ENCODE measurements around the gene MCEMP1.
"Not testable (repeated sequence)": the region's sequence is repeated elsewhere in the genome, so short reads cannot be mapped to it uniquely, and the experiment has no call there.

The MCEMP1 gene

GRCh38 chr19:7643629-7644549 is 33.0 kb upstream of the MCEMP1 start:
- DNase-seq, result not testable (repeated sequence)

GRCh38 chr19:7644550-7644877 is 32.4 kb upstream of the MCEMP1 start:
- no peak for DNase-seq

GRCh38 chr19:7645163-7645562 is 31.7 kb upstream of the MCEMP1 start:
- no peak for DNase-seq

- no peak for DNase-seq
Observed at GRCh38 chr19:7645656-7646425, 31.0 kb upstream of the MCEMP1 start.

- no peak for DNase-seq
Observed at GRCh38 chr19:7646426-7646700, 30.5 kb upstream of the MCEMP1 start.

- DNase-seq, result no peak
Observed at GRCh38 chr19:7647156-7647555, 29.7 kb upstream of the MCEMP1 start.

GRCh38 chr19:7648265-7649014 is 28.4 kb upstream of the MCEMP1 start:
- no peak for DNase-seq

- no peak for DNase-seq
Observed at GRCh38 chr19:7650148-7650547, 26.7 kb upstream of the MCEMP1 start.

- peak; percentile 3 for DNase-seq
Observed at GRCh38 chr19:7652061-7652641, 24.7 kb upstream of the MCEMP1 start.

GRCh38 chr19:7654401-7654800 is 22.5 kb upstream of the MCEMP1 start:
- DNase-seq, result no peak

- DNase-seq, result no peak
Observed at GRCh38 chr19:7655581-7655980, 21.3 kb upstream of the MCEMP1 start.

GRCh38 chr19:7657131-7657751 is 19.6 kb upstream of the MCEMP1 start:
- no peak for DNase-seq

- DNase-seq, result no peak
Observed at GRCh38 chr19:7658219-7658686, 18.6 kb upstream of the MCEMP1 start.

GRCh38 chr19:7661744-7662538 is 14.9 kb upstream of the MCEMP1 start:
- no peak for DNase-seq

GRCh38 chr19:7662657-7663056 is 14.2 kb upstream of the MCEMP1 start:
- no peak for DNase-seq

- no peak for DNase-seq
Observed at GRCh38 chr19:7663706-7664105, 13.2 kb upstream of the MCEMP1 start.

GRCh38 chr19:7665076-7665475 is 11.8 kb upstream of the MCEMP1 start:
- no peak for DNase-seq

GRCh38 chr19:7668842-7669241 is 8.0 kb upstream of the MCEMP1 start, which contains the start of gene RETN:
RETN (plus strand) TSS chr19:7669049; CDS start chr19:7669327, 278 bp downstream.
- DNase-seq, result no peak

- DNase-seq, result no peak
Observed at GRCh38 chr19:7669641-7670040, 7.2 kb upstream of the MCEMP1 start.

- no peak for DNase-seq
Observed at GRCh38 chr19:7670150-7670783, 6.6 kb upstream of the MCEMP1 start.

- DNase-seq, result no peak
Observed at GRCh38 chr19:7670790-7671189, 6.1 kb upstream of the MCEMP1 start.

All from NCI-H526 treated with DMSO at 0.1 percent for 48 hours (cell line).